PC-3 (cell line): ENCODE data around the gene C1QL2. TPM values are rescaled to one million over a fixed set of nuclear protein-coding genes. Genes with fewer than 3 reads are reported as not detected.

Experiments used
- ATAC-seq: fragments of 200-7000 bp; cut with Tn5 transposase; 2 replicates; pipeline ENCODE4 v1.9.1; 2020; ENCODE audit warnings: mild to moderate bottlenecking, moderate library complexity
- BruUV-seq: library from RNA; stranded (reverse); fragments of 400-500 nt; replicated peaks from 2 replicates; lab custom pipeline; 2021; lab: Mats Ljungman, UMichigan
- CTCF ChIA-PET: fragments of 300-600 bp; sonication (Branson Sonifier 250); formaldehyde crosslinking; loops from one replicate; lab custom pipeline; 2022; ENCODE audit warnings: antibody characterized with exemption; lab: Charles Lee
- POLR2A ChIA-PET: fragments of 300-600 bp; sonication (Branson Sonifier 250); formaldehyde crosslinking; loops from one replicate; lab custom pipeline; 2022; ENCODE audit warnings: antibody characterized with exemption; ENCODE audit not compliant: unreplicated experiment; lab: Charles Lee
- DNase-seq: peaks from one replicate; pipeline ENCODE4 v3.0.0-alpha.2; 2015
- H2AFZ ChIP-seq: fragments of 300-600 bp; sonication (generic); 2 replicates; pipeline ENCODE4 v1.6.0; 2016; ENCODE audit warnings: antibody characterized with exemption, low read length
- H3F3A ChIP-seq: fragments of 300-600 bp; sonication (generic); one replicate; pipeline ENCODE4 v1.6.0; 2017; ENCODE audit warnings: antibody characterized with exemption, low read length, control low read depth, mild to moderate bottlenecking; ENCODE audit not compliant: unreplicated experiment
- H3K27ac ChIP-seq: fragments of 300-600 bp; sonication (generic); 2 replicates; pipeline ENCODE4 v1.5.1; 2016; ENCODE audit warnings: mild to moderate bottlenecking, low read length
- H3K27me3 ChIP-seq: fragments of 300-600 bp; sonication (generic); 2 replicates; pipeline ENCODE4 v1.6.1; 2016; ENCODE audit warnings: low read length, mixed read lengths
- H3K36me3 ChIP-seq: fragments of 300-600 bp; sonication (generic); 2 replicates; pipeline ENCODE4 v1.6.1; 2016; ENCODE audit warnings: low read depth, mixed run types, low read length, mixed read lengths
- H3K4me1 ChIP-seq: fragments of 300-600 bp; sonication (generic); 2 replicates; pipeline ENCODE4 v1.5.1; 2016; ENCODE audit warnings: low read length; ENCODE audit not compliant: insufficient read depth
- H3K4me2 ChIP-seq: fragments of 300-600 bp; sonication (generic); 2 replicates; pipeline ENCODE4 v1.6.0; 2016; ENCODE audit warnings: low read length
- H3K4me3 ChIP-seq: fragments of 300-600 bp; sonication (generic); 2 replicates; pipeline ENCODE4 v1.5.1; 2016; ENCODE audit warnings: mild to moderate bottlenecking, low read length, mixed read lengths
- H3K79me2 ChIP-seq: fragments of 300-600 bp; sonication (generic); 2 replicates; pipeline ENCODE4 v1.6.1; 2017; ENCODE audit warnings: low read length, mixed read lengths
- H3K9ac ChIP-seq: fragments of 300-600 bp; sonication (generic); 2 replicates; pipeline ENCODE4 v1.6.0; 2016; ENCODE audit warnings: mild to moderate bottlenecking, low read length
- H3K9me2 ChIP-seq: fragments of 300-600 bp; sonication (generic); replicated peaks from 2 replicates; pipeline ENCODE4 v1.6.1; 2016; ENCODE audit warnings: mixed run types, low read length, mixed read lengths
- H3K9me3 ChIP-seq: fragments of 300-600 bp; sonication (generic); 2 replicates; pipeline ENCODE4 v1.6.1; 2016; ENCODE audit warnings: low read length, mixed read lengths
- H4K20me1 ChIP-seq: fragments of 300-600 bp; sonication (generic); 2 replicates; pipeline ENCODE4 v1.6.1; 2016; ENCODE audit warnings: low read length, mixed read lengths
- EZH2 ChIP-seq: fragments of 300-600 bp; sonication (generic); IDR thresholded peaks from one replicate; pipeline ENCODE4 v1.6.1; 2017; ENCODE audit warnings: antibody characterized with exemption, mild to moderate bottlenecking, low read length; ENCODE audit not compliant: unreplicated experiment
- EZH2phosphoT487 ChIP-seq: fragments of 300-600 bp; sonication (generic); IDR thresholded peaks from 2 replicates; pipeline ENCODE4 v1.6.1; 2018; ENCODE audit warnings: mild to moderate bottlenecking, antibody characterized with exemption, low read length, borderline replicate concordance
- intact Hi-C: fragments of 100-400 bp; cut with micrococcal nuclease; formaldehyde crosslinking; loops from 2 replicates; pipeline ENCODE4 v1.9.0; 2023
- total RNA-seq: library from RNA; depleted of rRNA; stranded (reverse); fragments of >200 nt; gene quantifications from 2 replicates; pipeline ENCODE4 v1.2.3, GENCODE V29; 2014; rRNA removed
- TF ChIP-seq, protein P1 (sequence below): fragments of 300-600 bp; sonication (generic); conservative IDR thresholded peaks from 2 replicates; pipeline ENCODE4 v1.5.1; 2017; ENCODE audit warnings: antibody characterized with exemption, low read depth, mild to moderate bottlenecking, low read length

C1QL2 gene
- total RNA-seq, 1 experiment from 2014 or later, result not detected

DNA sequence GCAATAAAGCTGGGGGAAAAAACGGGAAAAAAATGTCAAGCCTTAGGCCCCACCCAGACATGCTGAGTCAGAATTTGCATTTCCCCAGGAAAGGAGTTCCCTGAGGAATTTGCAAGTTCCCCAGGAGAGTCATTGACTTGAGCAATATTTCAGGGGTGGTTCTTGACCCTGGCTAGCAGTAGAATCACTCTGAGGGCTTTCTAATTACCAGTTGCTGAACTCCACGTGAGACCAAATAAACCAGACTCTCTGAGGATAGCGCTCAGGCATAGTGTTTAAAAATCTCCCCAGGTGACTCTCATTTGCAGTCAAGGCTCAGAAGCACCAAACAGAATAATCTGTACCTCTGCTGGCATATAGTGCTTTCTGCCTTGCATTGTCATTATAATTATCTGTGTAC, 48.7 kb downstream of the C1QL2 start:
- no peaks in the 10 kb centered on the region for H4K20me1 ChIP-seq
- POLR2A ChIA-PET, result no interaction called here
- intact Hi-C loops, result no loop called here

DNA sequence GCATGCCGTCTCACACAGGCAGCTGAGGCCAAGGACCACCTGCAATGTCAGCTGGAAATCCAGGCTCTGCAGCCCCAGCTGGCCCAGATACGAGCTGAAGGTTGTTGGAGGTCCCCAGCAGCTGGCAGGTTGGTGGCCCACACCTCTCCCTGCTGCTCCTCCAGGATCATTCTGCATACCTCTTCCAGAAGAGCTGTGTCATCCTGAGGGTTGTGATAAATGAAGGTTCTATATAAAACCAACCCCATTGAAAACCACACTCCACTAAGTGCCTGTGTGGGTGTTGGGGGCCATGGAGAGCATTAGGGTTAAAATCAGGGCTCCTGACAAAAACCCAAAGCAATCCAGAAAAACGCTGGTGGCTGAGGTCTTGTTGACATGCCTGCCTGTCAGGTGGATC, 50.4 kb downstream of the C1QL2 start:
- Histone ChIP-seq H3K4me1 (0 out of 2 replicates have a peak, but pooled peaks cover 3% of the 10 kb centered on the region), H3K27ac (no peak overlapping the region), H4K20me1 (no peaks in the 10 kb centered on the region), H3K9ac (no peak overlapping the region), H3K79me2 (no peaks in the 10 kb centered on the region), H3F3A (no peaks in the 10 kb centered on the region), H3K36me3 (peaks cover 6% of the 10 kb centered on the region; the same call in 1 of the 2 replicates), H3K4me3 (no peak overlapping the region), H2AFZ (no peak overlapping the region), H3K9me3 (peaks cover 20% of the 10 kb centered on the region), H3K27me3 (no peaks in the 10 kb centered on the region), H3K9me2 (no peaks in the 10 kb centered on the region), H3K4me2 (no peak overlapping the region)
- TF ChIP-seq, protein P1, sequence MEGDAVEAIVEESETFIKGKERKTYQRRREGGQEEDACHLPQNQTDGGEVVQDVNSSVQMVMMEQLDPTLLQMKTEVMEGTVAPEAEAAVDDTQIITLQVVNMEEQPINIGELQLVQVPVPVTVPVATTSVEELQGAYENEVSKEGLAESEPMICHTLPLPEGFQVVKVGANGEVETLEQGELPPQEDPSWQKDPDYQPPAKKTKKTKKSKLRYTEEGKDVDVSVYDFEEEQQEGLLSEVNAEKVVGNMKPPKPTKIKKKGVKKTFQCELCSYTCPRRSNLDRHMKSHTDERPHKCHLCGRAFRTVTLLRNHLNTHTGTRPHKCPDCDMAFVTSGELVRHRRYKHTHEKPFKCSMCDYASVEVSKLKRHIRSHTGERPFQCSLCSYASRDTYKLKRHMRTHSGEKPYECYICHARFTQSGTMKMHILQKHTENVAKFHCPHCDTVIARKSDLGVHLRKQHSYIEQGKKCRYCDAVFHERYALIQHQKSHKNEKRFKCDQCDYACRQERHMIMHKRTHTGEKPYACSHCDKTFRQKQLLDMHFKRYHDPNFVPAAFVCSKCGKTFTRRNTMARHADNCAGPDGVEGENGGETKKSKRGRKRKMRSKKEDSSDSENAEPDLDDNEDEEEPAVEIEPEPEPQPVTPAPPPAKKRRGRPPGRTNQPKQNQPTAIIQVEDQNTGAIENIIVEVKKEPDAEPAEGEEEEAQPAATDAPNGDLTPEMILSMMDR, result no peak
- TF ChIP-seq EZH2, result no peak
- no peak for TF ChIP-seq EZH2phosphoT487
- intact Hi-C loops, result no loop called here
- no peak for DNase-seq
- ATAC-seq, result no peak
- no TSS peak for BruUV-seq
- ChIA-PET CTCF (no interaction called here), POLR2A (no interaction called here)

More for the DNA sequence above, 48.7 kb downstream of the C1QL2 start:
- Histone ChIP-seq H2AFZ (no peak overlapping the region), H3K4me2 (no peak overlapping the region), H3K9me3 (peaks cover 20% of the 10 kb centered on the region), H3K9ac (no peak overlapping the region), H3F3A (no peaks in the 10 kb centered on the region), H3K27me3 (no peaks in the 10 kb centered on the region), H3K36me3 (peaks cover 6% of the 10 kb centered on the region; the same call in 1 of the 2 replicates), H3K27ac (no peak overlapping the region), H3K4me3 (no peak overlapping the region), H3K4me1 (0 out of 2 replicates have a peak, but pooled peaks cover 3% of the 10 kb centered on the region), H3K79me2 (no peaks in the 10 kb centered on the region), H3K9me2 (no peaks in the 10 kb centered on the region)
- CTCF ChIA-PET, result no interaction called here
- ATAC-seq, result no peak
- no peak for DNase-seq
- TF ChIP-seq EZH2, result no peak
- no TSS peak for BruUV-seq

DNA sequence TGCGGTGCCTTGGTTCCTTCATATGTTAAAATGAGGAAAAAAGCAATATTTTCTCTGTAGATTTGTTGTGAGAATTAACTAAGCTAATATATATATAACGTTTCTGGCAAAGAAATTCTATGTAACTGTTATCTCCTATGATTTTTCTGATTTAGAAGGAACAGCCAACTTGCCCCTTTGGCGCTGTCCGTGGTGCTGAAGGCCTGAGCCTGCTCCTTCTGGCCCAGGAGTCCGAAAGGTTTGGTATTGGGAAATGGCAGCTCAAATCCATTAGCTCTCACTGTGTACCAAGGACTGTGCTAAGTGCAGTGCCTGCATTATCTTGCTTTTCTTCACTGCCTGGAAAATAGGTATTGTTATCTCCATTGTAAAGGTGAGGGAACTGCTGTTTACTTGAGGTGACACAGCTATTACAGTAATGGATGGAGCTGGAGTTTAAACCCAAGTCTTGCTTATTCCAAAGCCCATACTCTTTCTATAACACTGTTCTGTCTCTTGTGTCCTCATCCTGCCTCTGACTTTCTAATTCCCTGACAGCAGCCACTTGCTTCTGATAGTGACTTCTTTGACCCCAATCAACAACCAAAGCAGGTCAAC, 52.2 kb downstream of the C1QL2 start:
- no peak overlapping the region for H3K4me2 ChIP-seq
- CTCF ChIA-PET, result no interaction called here
- no peak overlapping the region for H3K4me3 ChIP-seq
- no peaks in the 10 kb centered on the region for H3K79me2 ChIP-seq
- ATAC-seq (no peak), DNase-seq (peak; percentile 47)
- no peaks in the 10 kb centered on the region for H3K4me1 ChIP-seq
- POLR2A ChIA-PET, result no interaction called here
- H3F3A ChIP-seq, result no peaks in the 10 kb centered on the region
- no peaks in the 10 kb centered on the region for H3K27me3 ChIP-seq
- no peaks in the 10 kb centered on the region for H4K20me1 ChIP-seq
- H3K36me3 ChIP-seq, result peaks cover 6% of the 10 kb centered on the region; the same call in 1 of the 2 replicates
- no peak overlapping the region for H2AFZ ChIP-seq
- TF ChIP-seq, protein P1, result no peak
- no peak for TF ChIP-seq EZH2phosphoT487
- no peaks in the 10 kb centered on the region for H3K9me2 ChIP-seq
- H3K27ac ChIP-seq, result no peak overlapping the region
- BruUV-seq, result no TSS peak
- intact Hi-C loops, result no loop called here
- H3K9me3 ChIP-seq, result peaks cover 23% of the 10 kb centered on the region
- no peak overlapping the region for H3K9ac ChIP-seq

Other genes with a start within 250 kb of the C1QL2 start
- not detected in 2 replicates for gene MARCO, start 216.6 kb downstream of the C1QL2 start, total RNA-seq
- 24.6 and 27.3 TPM in 2 replicates for gene STEAP3, start 65.1 kb upstream of the C1QL2 start, total RNA-seq
- gene C2orf76, start 208.1 kb upstream of the C1QL2 start, total RNA-seq, result 3.1 and 10.2 TPM in 2 replicates
- gene DBI, start 208.2 kb upstream of the C1QL2 start, total RNA-seq, result 197 and 273 TPM in 2 replicates